MCF 10A (cell line): ENCODE measurements around the gene PARD6A. TPM values are rescaled to one million over a fixed set of nuclear protein-coding genes. Genes with fewer than 3 reads are reported as not detected.
A peak's percentile ranks its signal among the peaks of the same experiment; 100 is the strongest.

Experiments
- BruUV-seq: library from RNA; stranded (reverse); fragments of 400-500 nt; replicated peaks from 2 replicates; lab custom pipeline; 2021; lab: Mats Ljungman, UMichigan
- CTCF ChIA-PET: fragments of 300-600 bp; sonication (Branson Sonifier 250); formaldehyde crosslinking; extraction: SDS; loops from one replicate; lab custom pipeline; 2021; ENCODE audit warnings: antibody characterized with exemption, inconsistent platforms; lab: Yijun Ruan, JAX
- POLR2A ChIA-PET: fragments of 300-600, 350-650 bp; sonication (Branson Sonifier 250); formaldehyde crosslinking; extraction: SDS; loops from one replicate; lab custom pipeline; 2020; ENCODE audit warnings: antibody characterized with exemption, inconsistent platforms; lab: Yijun Ruan, JAX
- DNase-seq: peaks from one replicate; pipeline ENCODE4 v3.0.0-alpha.2; 2018; ENCODE audit not compliant: unreplicated experiment
- H3K27ac Mint-ChIP-seq: one replicate; pipeline ENCODE4 v1.8.0; 2022; ENCODE audit warnings: mild to moderate bottlenecking, low read depth, mixed read lengths; ENCODE audit not compliant: unreplicated experiment
- H3K27me3 Mint-ChIP-seq: one replicate; pipeline ENCODE4 v1.8.0; 2022; ENCODE audit warnings: mixed read lengths; ENCODE audit not compliant: insufficient read depth, unreplicated experiment
- H3K36me3 Mint-ChIP-seq: one replicate; pipeline ENCODE4 v1.8.0; 2022; ENCODE audit warnings: mild to moderate bottlenecking, moderate library complexity, mixed read lengths; ENCODE audit not compliant: insufficient read depth, unreplicated experiment
- H3K4me1 Mint-ChIP-seq: one replicate; pipeline ENCODE4 v1.8.0; 2022; ENCODE audit warnings: mixed read lengths; ENCODE audit not compliant: insufficient read depth, unreplicated experiment
- H3K4me3 Mint-ChIP-seq: one replicate; pipeline ENCODE4 v1.8.0; 2022; ENCODE audit warnings: mild to moderate bottlenecking, moderate library complexity, mixed read lengths; ENCODE audit not compliant: unreplicated experiment
- H3K9me3 Mint-ChIP-seq: one replicate; pipeline ENCODE4 v1.8.0; 2022; ENCODE audit warnings: mixed read lengths; ENCODE audit not compliant: unreplicated experiment
- CTCF ChIP-seq: fragments of 200-600 bp; IDR thresholded peaks from one replicate; pipeline ENCODE4 v1.8.0; 2022; ENCODE audit warnings: antibody characterized with exemption, mild to moderate bottlenecking; ENCODE audit not compliant: unreplicated experiment
- intact Hi-C: fragments of 100-400 bp; cut with micrococcal nuclease; formaldehyde crosslinking; loops from 2 replicates; pipeline ENCODE4 v1.14.1; 2022
- total RNA-seq: library from RNA; stranded (reverse); gene quantifications from 2 replicates; pipeline ENCODE4 v1.2.3, GENCODE V29; 2022

Gene PARD6A
- total RNA-seq, 1 experiment from 2014 or later = 4.5 TPM

- H3K36me3 Mint-ChIP-seq = peaks cover 74% of the 10 kb centered on the region
- ChIA-PET POLR2A (no interaction called here), CTCF (interaction anchor here (0.6 to 1.2 kb wide), 3 partner anchors 10 to 174 kb away, joined by 4 read pairs; partner anchors contain the start of gene RANBP10)
These were observed 28.2 kb upstream of the PARD6A start for GRCh38 chr16:67632415-67633172.

GRCh38 chr16:67636713-67637112 lies 24.0 kb upstream of the PARD6A start:
- Mint-ChIP-seq H3K36me3 (peaks cover 71% of the 10 kb centered on the region), H3K27me3 (no peaks in the 10 kb centered on the region), H3K9me3 (no peaks in the 10 kb centered on the region), H3K4me1 (no peaks in the 10 kb centered on the region), H3K4me3 (no peak overlapping the region), H3K27ac (no peak overlapping the region)
- TF ChIP-seq CTCF = no peak
- POLR2A ChIA-PET = no interaction called here
- intact Hi-C loops = no loop called here
- DNase-seq = no peak
- CTCF ChIA-PET = interaction anchor here (0.6 kb wide), 1 partner anchor 32 kb away, joined by 3 read pairs; no protein-coding TSS in a partner anchor
- no TSS peak for BruUV-seq

More at GRCh38 chr16:67632415-67633172, 28.2 kb upstream of the PARD6A start:
- intact Hi-C loops = no loop called here
- DNase-seq = peak; percentile 18
- Mint-ChIP-seq H3K4me3 (no peak overlapping the region), H3K27ac (no peak overlapping the region), H3K27me3 (no peaks in the 10 kb centered on the region), H3K9me3 (no peaks in the 10 kb centered on the region), H3K4me1 (no peaks in the 10 kb centered on the region)
- BruUV-seq = no TSS peak
- no peak for TF ChIP-seq CTCF

- CTCF ChIA-PET = interaction anchor here (1.0 to 1.7 kb wide), 3 partner anchors 9 to 117 kb away, joined by 4 to 6 read pairs (median 4); no protein-coding TSS in a partner anchor
- Mint-ChIP-seq H3K36me3 (peaks cover 66% of the 10 kb centered on the region), H3K4me1 (peaks cover 5% of the 10 kb centered on the region), H3K9me3 (no peaks in the 10 kb centered on the region), H3K27me3 (no peaks in the 10 kb centered on the region), H3K4me3 (no peak overlapping the region), H3K27ac (no peak overlapping the region)
- BruUV-seq = no TSS peak
- TF ChIP-seq CTCF = no peak
- intact Hi-C loops = no loop called here
- DNase-seq = no peak
- POLR2A ChIA-PET = no interaction called here
These were observed 23.1 kb upstream of the PARD6A start for GRCh38 chr16:67637625-67638024.
